ENCODE data around the gene SCYL1.
A peak's percentile ranks its signal among the peaks of the same experiment; 100 is the strongest.
"Not testable (repeated sequence)": the region's sequence is repeated elsewhere in the genome, so short reads cannot be mapped to it uniquely, and the experiment has no call there.

SCYL1 gene

DNA sequence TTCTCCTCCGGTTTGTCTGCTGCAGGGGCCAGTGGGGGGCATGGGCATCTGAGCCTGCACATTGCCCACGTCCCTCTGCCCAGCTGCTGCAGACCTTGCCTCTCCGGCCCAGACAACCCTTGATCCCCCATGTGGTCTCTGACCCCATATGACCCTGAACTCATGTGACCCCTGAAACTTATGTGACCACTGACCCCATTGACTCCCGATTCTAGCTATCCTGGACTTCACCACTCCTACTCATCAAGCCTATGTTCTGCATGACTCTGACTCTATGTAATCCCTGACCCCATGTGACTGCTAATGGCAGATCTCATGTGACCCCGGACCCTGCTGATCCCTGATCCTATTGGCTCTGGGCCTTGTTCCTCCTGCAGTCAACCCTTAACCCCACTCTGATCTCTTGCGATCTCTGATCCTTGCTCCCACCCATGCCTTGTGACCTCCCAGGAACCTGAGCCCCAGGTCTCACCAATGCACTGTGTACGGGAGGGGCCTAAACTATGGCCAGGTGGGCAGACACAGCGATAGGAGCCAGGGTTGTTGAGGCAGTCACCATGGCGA, 27.6 kb downstream of the SCYL1 start:
- no peak for DNase-seq (ENCODE audit: low read depth in 1 of 2, low spot score in 1 of 2)

DNA sequence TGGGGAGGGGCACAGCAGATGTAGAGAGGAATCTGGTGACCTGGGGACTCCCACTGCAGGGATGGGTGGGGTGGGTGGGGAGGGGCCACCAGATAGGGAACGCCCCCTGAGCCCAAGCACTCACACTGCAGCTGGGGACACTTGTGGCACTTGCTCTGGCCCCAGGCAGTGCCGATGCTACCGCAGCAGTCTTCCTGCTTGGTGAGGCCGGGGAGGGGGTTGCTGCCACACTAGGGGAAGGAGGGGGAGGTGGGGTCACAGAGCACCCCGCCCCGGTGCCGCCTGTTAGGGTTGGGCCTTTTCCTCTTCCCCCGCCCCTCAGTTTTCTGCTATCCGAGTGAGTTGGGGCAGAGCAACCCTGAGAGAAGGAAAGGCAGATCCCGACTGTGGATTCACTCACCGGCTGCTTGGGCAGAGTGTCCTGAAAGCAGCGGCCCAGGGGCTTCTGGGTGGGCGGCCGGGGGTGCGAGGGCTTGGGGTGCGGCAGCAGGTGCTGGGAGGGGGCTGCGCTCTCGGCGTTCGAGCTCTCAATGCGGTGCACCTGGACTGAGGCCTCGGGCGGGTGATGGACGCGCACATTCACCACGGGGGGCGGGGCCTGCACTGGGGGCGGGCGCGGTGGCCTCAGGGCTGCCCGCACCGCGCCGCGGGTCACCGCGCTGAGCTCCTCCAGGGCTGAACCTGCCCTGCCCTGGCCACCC, 28.6 kb downstream of the SCYL1 start:
- DNase-seq (ENCODE audit: low read depth in 1 of 2, low spot score in 1 of 2) = peak; percentile 46 to 53

DNA sequence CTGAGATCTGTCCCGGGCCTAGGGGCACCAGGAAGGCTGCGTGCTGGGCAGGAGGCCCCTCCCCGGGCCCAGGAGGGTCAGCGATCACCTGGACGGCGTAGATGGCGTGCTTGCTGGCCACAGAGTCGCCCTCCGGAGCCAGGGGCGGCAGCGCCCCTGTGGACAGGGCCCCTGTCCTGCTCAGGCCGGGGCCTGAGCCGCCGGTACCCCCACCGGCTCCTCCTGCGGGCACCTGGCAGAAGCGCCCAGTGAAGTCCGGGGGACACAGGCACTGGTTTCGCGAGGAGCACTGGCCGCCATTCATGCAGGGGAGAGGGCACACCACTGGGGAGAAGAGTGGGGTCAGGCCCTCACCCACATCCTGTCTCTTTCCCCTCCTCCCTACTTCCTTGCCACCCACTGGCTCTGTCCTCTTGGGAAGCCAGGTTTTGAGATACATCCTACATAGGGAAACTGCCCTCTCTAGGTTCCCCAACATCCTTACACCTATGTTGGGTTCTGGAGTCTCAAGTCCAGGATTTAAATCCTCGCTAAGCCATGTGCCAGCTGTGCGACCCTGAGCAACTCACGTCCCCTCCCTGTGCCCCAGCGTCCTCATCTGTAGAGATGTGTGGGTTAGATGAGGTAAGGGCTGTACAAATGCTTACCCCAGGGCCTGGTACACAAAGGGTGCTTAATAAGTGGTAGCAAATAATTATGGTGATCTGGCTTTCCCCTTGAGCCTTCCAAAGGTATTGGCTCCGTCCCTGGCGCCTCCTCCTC, 29.4 kb downstream of the SCYL1 start:
- DNase-seq (ENCODE audit: low read depth in 1 of 2, low spot score in 1 of 2) = no peak

DNA sequence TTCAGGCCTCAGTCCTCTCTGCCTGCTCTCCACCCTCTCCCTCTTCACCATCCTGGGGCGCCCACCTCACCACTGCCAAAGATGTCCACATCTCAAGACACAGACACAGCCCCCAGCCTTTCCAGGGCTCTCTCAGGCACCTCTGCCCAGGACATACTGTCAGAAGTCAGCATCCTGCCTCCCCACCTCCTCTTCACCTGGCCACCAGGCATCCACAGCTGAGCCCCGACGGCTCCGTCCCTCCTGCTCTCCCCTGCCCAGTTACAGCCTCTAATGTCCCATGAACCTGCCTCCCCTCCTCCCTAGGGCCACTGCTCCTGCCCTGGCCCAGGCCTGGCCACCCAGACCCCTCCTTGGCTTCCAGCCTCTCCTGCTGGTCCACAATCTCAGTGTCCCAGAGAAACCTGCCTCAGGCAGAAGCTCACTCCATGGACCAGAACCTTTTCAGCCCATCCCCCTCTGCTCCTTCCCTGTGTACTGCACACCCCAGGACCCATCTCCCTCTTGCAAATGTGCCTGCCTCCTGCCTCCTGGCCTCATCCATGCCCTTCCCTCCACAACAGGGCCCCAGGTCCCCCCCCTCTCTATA, 30.1 kb downstream of the SCYL1 start:
- no peak for DNase-seq (ENCODE audit: low read depth in 1 of 2, low spot score in 1 of 2)

DNA sequence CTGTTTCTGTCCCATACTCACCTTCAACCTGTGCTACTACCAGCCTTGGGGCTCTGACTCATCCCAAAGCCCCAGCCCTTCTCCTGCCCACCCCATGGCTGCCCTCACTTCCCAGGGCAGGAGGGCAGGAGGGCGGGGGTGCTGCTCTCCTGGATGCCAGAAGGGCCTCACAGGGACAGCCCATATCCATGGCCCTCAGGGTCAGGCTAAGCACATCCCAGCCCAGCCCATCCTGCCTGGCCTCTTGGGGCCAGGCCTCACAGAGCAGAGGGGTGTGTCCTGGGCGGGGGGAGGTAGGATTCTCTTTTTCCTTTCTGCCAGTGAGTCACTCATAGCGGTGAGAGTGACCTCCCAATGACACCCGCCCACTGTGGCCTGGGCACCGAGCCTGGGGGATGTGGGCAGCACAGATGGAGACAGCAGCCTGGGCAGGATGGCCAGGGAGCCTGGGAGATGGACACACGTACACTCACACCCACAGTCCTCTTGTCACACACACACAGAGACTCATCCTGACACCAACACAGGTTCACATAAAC, 30.9 kb downstream of the SCYL1 start:
- DNase-seq (ENCODE audit: low read depth in 1 of 2, low spot score in 1 of 2) = no peak

DNA sequence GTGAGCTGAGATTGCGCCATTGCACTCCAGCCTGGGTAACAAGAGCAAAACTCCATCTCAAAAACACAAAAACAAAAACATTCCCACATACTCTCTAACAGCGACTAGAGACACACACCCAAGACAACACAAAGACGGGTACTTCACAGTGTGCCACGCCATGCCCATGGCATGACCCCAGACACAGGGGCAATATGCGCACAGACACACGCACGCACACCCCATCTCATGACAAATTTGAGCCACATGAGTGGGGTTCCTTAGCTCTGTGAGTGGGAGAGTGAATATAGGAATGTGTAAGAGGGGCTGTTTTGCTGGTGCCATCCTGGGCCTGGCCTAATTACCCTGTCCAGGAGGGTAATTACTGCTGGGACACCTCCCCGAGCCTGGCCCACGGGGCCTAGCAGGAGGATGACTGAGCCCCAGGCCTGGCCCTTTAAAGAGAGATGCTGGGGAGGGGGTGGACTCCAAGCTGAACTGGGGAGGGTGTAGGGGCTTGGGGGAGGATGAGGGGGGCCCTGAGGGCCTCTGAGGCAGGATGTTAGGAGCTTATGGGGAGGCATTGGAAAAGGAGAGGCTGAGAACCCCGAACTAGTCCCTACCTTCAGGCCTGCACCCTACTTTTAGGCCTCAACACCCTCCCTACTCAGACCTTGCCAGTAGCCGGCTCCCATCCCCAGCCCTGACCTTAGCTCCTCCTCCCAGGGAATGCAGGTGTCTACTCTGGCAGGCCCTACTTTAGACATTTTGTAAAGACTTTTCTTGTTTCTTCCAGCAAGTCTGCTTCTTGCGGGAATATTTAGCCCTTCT, 31.8 kb downstream of the SCYL1 start:
- DNase-seq (ENCODE audit: low read depth in 1 of 2, low spot score in 1 of 2) = no peak

DNA sequence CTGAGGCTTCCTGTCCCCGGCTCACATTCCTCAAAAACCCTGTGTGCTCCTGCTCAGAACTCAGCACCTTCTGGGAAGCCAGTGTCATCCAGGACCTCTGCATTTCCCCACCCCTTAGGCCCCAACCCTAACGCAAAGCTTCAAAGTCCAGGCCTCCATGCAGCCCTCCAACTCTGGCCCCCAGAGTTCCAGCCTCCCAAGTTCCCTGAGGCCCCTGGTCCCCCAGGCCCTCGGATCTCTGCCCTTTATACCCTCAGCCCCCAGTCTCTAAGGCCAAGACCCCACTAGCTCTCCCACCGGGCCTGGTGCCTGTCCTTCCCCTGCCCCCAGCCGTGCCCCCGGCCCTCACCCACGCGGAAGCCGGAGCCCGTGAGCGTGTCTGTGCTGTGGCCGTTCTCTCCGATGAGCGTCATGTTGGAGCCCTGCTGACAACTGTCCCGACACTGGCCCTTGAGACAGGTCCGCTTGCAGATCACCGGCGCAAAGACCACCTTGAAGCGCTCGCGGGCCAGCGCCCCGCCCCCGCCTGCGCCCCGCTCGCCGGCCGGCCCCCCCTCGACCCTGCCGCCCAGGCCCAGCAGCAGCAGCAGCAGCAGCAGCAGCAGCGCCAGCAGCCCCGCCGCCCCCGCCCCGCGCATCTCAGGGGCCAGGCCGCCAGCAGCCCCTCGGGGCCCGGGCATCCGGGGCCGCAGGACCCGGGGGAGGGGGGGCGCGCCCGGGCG, 32.6 kb downstream of the SCYL1 start:
- DNase-seq (ENCODE audit: low read depth in 1 of 2, low spot score in 1 of 2) = no peak

DNA sequence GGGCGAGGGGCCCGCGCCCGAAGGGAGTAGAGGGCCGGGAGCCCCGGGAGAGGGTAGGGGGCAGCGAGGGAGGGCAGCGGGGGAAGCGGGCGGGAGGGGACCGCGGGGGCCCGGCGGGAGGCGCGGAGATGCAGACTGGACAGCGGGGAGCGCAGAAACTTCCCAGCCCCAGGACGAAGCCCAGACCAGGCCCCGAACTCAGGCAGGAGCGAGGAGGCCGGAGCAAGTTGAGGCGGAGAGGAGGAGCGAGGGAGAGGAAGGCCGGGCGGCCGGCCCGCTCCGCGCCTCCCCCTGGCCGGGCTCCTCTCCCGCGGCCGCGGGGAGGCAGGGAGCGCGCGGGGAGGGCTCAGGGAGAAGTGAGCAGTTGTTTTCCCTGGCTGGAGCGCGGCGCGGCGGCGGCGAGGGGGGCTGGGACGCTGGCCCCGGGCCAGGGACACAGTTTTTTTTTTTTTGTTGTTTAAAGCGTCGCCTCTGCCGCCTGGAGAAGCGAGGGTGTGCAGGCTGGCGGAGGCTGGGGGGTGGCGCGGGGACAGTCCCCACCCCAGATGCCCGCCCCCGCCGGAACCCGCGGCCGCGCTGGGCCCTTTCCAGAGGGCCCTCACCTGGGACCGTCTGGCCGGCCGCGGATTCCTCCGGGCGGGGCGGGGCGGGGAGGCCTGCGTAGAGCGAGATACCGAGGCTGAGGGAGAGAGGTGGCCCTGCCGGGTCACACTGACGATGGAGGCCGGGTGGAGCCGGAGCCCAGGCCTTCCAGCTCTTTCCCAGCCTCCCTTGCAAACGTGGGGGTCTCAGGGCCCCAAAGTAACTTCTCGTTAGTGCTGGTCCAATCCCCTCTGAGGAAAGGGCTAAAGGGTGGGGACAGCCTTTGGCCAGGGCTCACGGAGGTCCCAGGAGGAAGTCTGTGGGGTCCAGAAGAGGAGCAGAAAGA, 33.4 kb downstream of the SCYL1 start, which contains the start of gene LTBP3:
Gene LTBP3, minus strand, starts transcription at position 358 of the 928 bp plus-strand sequence. CDS start 400 bp downstream, outside the sequence.
- peak in 1 of 2 donors; percentile 33 for DNase-seq (ENCODE audit: low read depth in 1 of 2, low spot score in 1 of 2)

DNA sequence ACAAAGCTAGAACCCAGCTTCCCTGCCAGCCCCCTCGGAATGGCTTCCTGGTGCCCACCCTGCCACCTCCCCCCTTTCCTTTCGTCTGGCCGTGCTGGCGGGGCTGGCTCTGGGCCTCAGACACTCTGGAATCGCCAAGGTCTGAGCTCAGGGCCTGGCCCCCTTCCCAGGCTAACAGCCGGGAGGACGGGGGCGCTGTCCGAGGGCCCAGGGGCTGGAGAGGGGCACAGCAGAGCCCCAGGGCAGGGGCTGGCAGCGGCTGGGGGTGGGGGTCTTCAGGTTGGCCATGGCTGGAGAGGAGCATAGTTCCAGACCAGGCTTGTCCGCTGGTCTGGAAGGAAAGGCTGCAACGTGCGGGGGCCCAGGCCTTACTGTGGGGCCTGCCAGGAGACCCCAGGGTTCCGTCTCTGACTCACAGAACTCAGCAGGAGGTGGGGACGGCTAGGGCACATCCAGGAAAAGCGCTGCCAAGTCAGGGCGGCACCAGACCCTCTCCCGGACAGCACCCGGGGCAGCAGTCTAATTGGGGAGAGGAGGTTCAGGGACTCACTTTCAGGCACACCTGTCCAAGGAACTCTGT, 34.1 kb downstream of the SCYL1 start:
- no peak for DNase-seq (ENCODE audit: low read depth in 1 of 2, low spot score in 1 of 2)

DNA sequence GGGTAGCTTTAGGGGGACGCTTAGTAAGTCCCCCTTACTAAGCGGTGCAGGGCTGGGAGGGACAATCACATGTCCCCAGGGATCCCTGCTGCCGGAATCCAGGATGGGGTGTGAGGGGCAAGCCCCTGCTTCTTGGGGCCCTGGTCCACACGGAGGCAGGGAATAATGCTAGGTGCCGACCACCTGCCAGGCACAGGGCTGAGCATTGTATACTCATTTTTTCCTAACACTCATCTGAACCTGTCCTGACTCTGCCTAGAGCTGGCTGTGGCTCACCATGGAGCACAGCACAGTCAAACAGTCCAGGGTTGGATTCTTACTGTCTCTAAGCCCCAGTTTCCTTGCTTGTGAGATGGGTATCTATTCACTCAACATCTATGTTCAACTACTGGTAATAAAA, 34.7 kb downstream of the SCYL1 start:
- no peak for DNase-seq (ENCODE audit: low read depth in 1 of 2, low spot score in 1 of 2)

DNA sequence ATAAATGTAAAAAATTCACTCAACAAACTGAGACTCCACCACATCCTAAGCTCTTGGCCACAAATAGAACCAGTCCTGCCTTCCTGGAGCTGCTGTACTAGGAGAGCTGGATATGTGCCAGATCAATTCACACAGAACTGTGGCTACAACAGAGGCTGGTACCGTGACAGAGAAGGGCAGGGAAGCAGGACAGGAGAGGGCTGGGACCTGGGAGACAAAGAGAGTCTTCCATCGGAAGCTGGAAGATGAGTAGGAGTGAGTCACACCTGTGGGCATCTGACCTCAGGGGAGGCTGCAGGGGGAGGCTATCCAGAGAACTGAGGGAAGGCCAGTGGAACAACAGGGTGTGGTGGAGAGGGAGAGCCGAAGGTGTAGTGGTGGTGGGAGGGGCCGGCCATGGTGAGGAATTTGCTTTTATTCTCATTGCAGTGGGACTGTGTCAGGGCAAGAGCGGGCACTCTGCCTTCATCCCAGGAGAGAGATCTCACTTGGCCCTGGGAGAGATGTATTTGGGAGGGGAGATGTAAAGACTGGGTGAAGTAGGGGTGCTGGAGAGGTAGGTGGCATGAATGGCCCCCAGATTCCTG, 35.2 kb downstream of the SCYL1 start:
- no peak for DNase-seq (ENCODE audit: low read depth in 1 of 2, low spot score in 1 of 2)

DNA sequence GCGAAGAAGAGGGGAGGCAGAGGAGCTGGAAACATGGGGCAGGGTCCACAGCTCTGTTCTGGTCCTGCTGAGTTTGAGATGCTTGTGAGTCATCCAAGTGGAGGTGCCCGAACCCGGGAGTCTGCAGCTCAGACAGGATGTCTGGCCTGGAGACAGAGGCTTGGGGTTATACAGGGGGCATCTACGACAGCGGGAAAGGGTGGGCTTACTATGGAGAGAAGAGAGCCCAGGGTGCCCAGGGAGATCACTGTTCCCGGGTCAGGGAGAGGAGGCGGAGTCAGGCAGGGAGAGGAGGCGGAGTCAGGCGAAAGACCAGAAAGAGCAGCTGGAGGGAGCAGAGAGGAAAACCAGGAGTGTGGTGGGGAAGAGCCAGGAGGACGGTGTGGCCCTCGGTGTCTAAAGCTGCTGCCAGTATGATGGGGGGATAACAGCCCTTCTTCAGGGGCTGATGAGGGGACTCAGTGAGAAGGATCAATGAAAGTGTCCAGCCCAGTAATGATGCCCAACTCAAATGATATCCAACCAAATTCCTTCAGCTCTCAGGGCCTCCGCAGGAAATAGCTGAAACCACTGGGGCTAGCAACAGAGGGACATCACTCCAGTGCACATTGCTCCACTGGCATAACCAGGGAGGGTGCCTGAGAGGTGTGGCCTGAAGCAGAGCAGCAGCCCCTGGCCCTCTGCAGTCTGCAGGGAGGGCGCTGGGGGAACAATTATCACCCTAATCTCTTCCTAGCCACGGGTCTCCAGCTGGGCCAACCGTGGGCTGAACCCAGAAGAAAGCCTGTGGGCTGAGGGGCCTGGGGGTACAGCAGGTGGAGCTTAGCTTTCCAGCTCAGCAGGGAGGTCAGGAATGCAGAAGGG, 35.9 kb downstream of the SCYL1 start:
- DNase-seq (ENCODE audit: low read depth in 1 of 2, low spot score in 1 of 2) = no peak

DNA sequence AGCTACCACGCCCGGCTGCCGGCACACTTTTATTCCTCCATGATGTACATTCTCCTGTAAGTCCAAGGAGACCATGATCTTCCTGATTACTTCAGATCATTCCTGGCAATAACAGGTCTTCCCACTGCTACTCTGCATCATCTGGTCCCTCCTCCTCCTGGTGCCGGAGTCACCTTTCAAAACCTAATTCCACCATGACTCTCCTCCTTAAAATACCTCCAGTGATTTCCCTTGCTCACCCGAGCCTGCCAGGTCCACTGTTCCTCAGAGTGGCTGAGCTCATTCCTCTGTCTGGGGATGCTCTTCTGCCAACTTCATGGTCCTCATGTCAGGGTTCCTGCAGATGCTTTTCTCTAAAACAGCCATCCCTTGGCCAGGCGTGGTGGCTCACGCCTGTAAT, 37.1 kb downstream of the SCYL1 start:
- no peak for DNase-seq (ENCODE audit: low read depth in 1 of 2, low spot score in 1 of 2)

DNA sequence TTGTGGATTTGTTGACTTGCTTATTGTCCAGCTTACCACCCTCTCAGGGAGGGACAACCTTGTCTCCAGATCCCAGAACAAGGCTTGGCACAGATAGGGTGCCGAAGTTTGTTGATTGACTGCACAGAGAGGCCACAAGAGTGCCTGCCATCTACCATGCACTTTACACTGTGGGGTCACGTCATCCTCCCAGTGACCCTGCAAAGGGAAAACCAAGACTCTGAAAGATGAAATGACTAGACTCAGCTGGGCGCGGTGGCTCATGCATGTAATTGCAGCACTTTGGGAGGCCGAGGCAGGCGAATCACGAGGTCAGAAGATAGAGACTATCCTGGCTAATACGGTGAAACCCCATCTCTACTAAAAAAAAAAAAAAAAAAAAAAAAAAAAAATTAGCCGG, 37.9 kb downstream of the SCYL1 start:
- no peak for DNase-seq (ENCODE audit: low read depth in 1 of 2, low spot score in 1 of 2)

DNA sequence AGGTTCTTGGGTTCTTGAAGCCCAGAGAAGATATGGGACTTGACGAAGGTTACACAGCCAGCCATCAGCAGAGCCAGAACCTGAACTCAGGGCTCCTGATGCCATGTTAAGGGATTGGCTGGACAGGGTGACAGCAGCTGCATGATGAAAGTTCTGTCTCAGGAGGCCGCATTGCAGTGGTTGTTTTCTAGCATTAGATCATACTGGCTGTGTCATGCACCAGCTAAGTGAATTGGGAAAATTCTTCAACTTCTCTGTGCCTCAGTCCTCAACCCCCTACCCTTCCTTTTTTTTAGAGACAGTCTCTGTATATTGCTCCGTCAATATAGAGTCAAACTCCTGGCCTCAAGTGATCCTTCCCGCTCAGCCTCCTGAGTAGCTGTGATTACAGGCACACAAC, 38.7 kb downstream of the SCYL1 start:
- DNase-seq (ENCODE audit: low read depth in 1 of 2, low spot score in 1 of 2) = no peak

DNA sequence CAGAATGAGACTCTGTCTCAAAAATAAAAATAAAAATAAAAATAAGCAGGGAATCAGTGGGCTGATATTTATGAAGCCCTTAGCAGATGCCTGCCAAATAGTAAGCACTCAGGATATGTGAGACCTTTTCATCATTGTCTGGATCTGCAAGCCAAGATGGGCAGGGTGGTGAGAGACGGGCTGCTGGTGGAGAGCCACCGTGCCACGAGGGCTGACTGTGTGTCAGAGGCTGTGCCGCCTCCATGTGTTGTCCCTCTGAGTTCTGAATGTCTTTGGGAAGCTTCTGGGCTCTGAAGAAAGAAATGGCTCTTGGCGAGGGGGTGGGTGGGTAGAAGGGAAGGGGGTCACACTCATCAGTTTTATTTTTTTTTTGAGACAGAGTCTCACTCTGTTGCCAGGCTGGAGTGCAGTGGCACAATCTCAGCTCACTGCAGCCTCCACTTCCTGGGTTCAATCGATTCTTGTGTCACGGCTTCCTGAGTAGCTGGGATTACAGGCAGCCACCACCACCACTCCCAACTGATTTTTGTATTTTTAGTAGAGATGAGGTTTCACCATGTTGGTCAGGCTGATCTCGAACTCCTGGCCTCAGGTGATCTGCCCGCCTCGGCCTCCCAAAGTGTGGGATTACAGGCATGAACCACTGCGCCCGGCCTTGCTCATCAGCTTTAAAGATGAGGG, 40.1 kb downstream of the SCYL1 start:
- not testable (repeated sequence) for DNase-seq (ENCODE audit: low read depth in 1 of 2, low spot score in 1 of 2)

All from stimulated activated CD4-positive, alpha-beta T cell treated with anti-CD3 and anti-CD28 coated beads, Interleukin-15, amount 100 ng/mL, for 1 hour (primary cell).